GM21528 (cell line): ENCODE data around the gene NAPSA.
"Not testable (repeated sequence)": the region's sequence is repeated elsewhere in the genome, so short reads cannot be mapped to it uniquely, and the experiment has no call there.

Experiments
- ATAC-seq: cut with Tn5 transposase; IDR thresholded peaks from one replicate; pipeline ENCODE4 v1.9.1; 2021; ENCODE audit warnings: mild to moderate bottlenecking, moderate library complexity; ENCODE audit not compliant: unreplicated experiment, low FRiP score

Gene NAPSA

GRCh38 chr19:50365434-50366306 lies at the start of gene NAPSA:
Gene NAPSA (minus strand): TSS chr19:50365639. CDS start chr19:50365621, 18 bp downstream.
- ATAC-seq = no peak

GRCh38 chr19:50413531-50413930 lies 48.1 kb upstream of the NAPSA start:
- no peak for ATAC-seq

- no peak for ATAC-seq
Measured at GRCh38 chr19:50413096-50413495, 47.7 kb upstream of the NAPSA start.

GRCh38 chr19:50412419-50412818 lies 47.0 kb upstream of the NAPSA start:
- no peak for ATAC-seq

- ATAC-seq = no peak
Measured at GRCh38 chr19:50410109-50410508, 44.7 kb upstream of the NAPSA start.

- no peak for ATAC-seq
Measured at GRCh38 chr19:50409347-50409746, 43.9 kb upstream of the NAPSA start.

- ATAC-seq = no peak
Measured at GRCh38 chr19:50406829-50407228, 41.4 kb upstream of the NAPSA start.

GRCh38 chr19:50406156-50406820 lies 40.8 kb upstream of the NAPSA start:
- ATAC-seq = no peak

- no peak for ATAC-seq
Measured at GRCh38 chr19:50402544-50403301, 37.3 kb upstream of the NAPSA start.

- no peak for ATAC-seq
Measured at GRCh38 chr19:50401605-50402450, 36.4 kb upstream of the NAPSA start.

- ATAC-seq = no peak
Measured at GRCh38 chr19:50399368-50399745, 33.9 kb upstream of the NAPSA start.

- ATAC-seq = no peak
Measured at GRCh38 chr19:50398675-50399367, 33.4 kb upstream of the NAPSA start.

GRCh38 chr19:50394017-50394416 lies 28.6 kb upstream of the NAPSA start:
- no peak for ATAC-seq

- no peak for ATAC-seq
Measured at GRCh38 chr19:50393589-50393988, 28.1 kb upstream of the NAPSA start.

GRCh38 chr19:50392759-50393158 lies 27.3 kb upstream of the NAPSA start:
- no peak for ATAC-seq

- ATAC-seq = not testable (repeated sequence)
Measured at GRCh38 chr19:50390952-50391351, 25.5 kb upstream of the NAPSA start.

GRCh38 chr19:50390295-50390694 lies 24.9 kb upstream of the NAPSA start:
- ATAC-seq = not testable (repeated sequence)

GRCh38 chr19:50387868-50388245 lies 22.4 kb upstream of the NAPSA start:
- no peak for ATAC-seq

GRCh38 chr19:50387176-50387867 lies 21.9 kb upstream of the NAPSA start:
- no peak for ATAC-seq
